GM21423 (cell line): ENCODE results near the gene MTMR3.

Experiments used
- ATAC-seq: cut with Tn5 transposase; IDR thresholded peaks from one replicate; pipeline ENCODE4 v1.9.1; 2021; ENCODE audit warnings: mild to moderate bottlenecking, moderate library complexity; ENCODE audit not compliant: unreplicated experiment

The MTMR3 gene

GRCh38 chr22:30079952-30080533 lies 197.1 kb downstream of the MTMR3 start, which contains the start of gene HORMAD2:
Gene HORMAD2, plus strand, starts transcription at chr22:30080464. Its CDS starts 13,489 bp downstream, at chr22:30093953.
- ATAC-seq, result no peak
